ENCODE data around the gene ADGRG4.

DNA sequence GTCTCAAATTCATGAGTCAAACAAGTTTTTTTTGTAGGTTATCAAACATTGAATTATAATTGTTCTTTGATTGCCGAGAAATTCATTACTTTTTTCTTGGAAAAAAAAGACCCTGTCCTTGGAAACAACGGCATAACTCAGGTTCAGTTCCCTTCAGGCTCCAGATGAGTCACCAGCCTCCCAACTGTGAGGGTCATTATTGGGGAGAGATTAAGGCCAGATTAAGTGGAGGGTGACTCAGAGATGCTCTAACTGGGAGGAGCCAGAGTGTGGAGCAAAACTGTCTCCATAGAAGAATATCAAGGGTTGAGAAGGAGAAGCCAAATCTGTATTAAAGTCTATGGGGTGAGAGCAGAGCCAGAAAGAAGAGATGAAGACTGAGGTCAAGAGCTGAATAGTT is 9.6 kb downstream of the ADGRG4 start:
- TF ChIP-seq, protein P1, sequence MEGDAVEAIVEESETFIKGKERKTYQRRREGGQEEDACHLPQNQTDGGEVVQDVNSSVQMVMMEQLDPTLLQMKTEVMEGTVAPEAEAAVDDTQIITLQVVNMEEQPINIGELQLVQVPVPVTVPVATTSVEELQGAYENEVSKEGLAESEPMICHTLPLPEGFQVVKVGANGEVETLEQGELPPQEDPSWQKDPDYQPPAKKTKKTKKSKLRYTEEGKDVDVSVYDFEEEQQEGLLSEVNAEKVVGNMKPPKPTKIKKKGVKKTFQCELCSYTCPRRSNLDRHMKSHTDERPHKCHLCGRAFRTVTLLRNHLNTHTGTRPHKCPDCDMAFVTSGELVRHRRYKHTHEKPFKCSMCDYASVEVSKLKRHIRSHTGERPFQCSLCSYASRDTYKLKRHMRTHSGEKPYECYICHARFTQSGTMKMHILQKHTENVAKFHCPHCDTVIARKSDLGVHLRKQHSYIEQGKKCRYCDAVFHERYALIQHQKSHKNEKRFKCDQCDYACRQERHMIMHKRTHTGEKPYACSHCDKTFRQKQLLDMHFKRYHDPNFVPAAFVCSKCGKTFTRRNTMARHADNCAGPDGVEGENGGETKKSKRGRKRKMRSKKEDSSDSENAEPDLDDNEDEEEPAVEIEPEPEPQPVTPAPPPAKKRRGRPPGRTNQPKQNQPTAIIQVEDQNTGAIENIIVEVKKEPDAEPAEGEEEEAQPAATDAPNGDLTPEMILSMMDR (IDR thresholded peaks at IDR 0.05): no peak
- TF ChIP-seq POLR2A (IDR thresholded peaks at IDR 0.05): no peak

Data from heart left ventricle (tissue), 13 donors.